Transverse colon (tissue), 4 donors: ENCODE results near the gene CD276. TPM values are rescaled to one million over a fixed set of nuclear protein-coding genes. Genes with fewer than 3 reads are reported as not detected.
"Not testable (repeated sequence)": the region's sequence is repeated elsewhere in the genome, so short reads cannot be mapped to it uniquely, and the experiment has no call there.

Source experiments
- DNase-seq: peaks from one replicate; pipeline ENCODE4 v3.0.0-alpha.2; 2019
- H3K27ac ChIP-seq, 4 donors: fragments of 200-600 bp; sonication (generic); 2 replicates each; pipeline ENCODE4 v1.5.1; 2016 to 2018; ENCODE audit warnings: inconsistent platforms in 4 of 4
- H3K27me3 ChIP-seq: fragments of 200-600 bp; sonication (generic); 2 replicates; pipeline ENCODE4 v1.5.1; 2017; ENCODE audit warnings: inconsistent platforms
- H3K36me3 ChIP-seq, 4 donors: fragments of 200-600 bp; sonication (generic); 2 replicates each; pipeline ENCODE4 v1.5.1; 2017 to 2019; ENCODE audit warnings: inconsistent platforms in 4 of 4
- H3K4me1 ChIP-seq, 4 donors: fragments of 200-600 bp; sonication (generic); 2 replicates each; pipeline ENCODE4 v1.5.1; 2017 to 2020; ENCODE audit warnings: inconsistent platforms in 4 of 4
- H3K4me3 ChIP-seq, 4 donors: fragments of 200-600 bp; sonication (generic); 1 replicate in 1 of 4; 2 replicates in 3 of 4; pipeline versions ENCODE4 v1.5.1 to v1.6.1; 2017 to 2019; ENCODE audit warnings: inconsistent platforms in 4 of 4
- H3K9me3 ChIP-seq, 2 donors: fragments of 200-600 bp; sonication (generic); 2 replicates each; pipeline ENCODE4 v1.5.1; 2017 to 2019; ENCODE audit warnings: inconsistent platforms in 2 of 2
- EP300 ChIP-seq: sonication (generic); formaldehyde crosslinking; IDR thresholded peaks from one replicate; pipeline ENCODE4 v1.6.1; 2017; ENCODE audit warnings: antibody characterized with exemption, low read depth
- POLR2A ChIP-seq: fragments of 450-650 bp; IDR thresholded peaks from one replicate; pipeline ENCODE4 v1.6.1; 2016; ENCODE audit warnings: antibody characterized with exemption, mild to moderate bottlenecking, moderate library complexity
- POLR2AphosphoS5 ChIP-seq, 3 donors: sonication (generic); formaldehyde crosslinking; IDR thresholded peaks; one replicate each; pipeline ENCODE4 v1.6.1; 2016; ENCODE audit warnings: antibody characterized with exemption in 3 of 3
- WGBS, 2 donors: methylation state at CpG; one replicate each; pipeline ENCODE4 v1.1.5; 2018; ENCODE audit warnings: low coverage in 1 of 2; 5-methylcytosine and 5-hydroxymethylcytosine counted together
- in situ Hi-C, 4 donors: fragments of 200-750 bp; cut with MboI; loops; one replicate each; pipeline versions ENCODE4 v1.15.0 to v1.15.1; 2017; ENCODE audit warnings: low sequenced_read_pairs in 3 of 4, low pct_ligation_motif_present in 1 of 4, low pct_unique_long_range_greater_than_20kb in 1 of 4
- intact Hi-C: fragments of 100-400 bp; cut with DNase I; formaldehyde crosslinking; loops from one replicate; pipeline ENCODE4 v1.15.1; 2023; ENCODE audit warnings: low total_unique reads
- total RNA-seq, 4 donors: library from RNA; depleted of rRNA; stranded (reverse); fragments of >200 nt; gene quantifications; one replicate each; pipeline ENCODE4 v1.1.0, GENCODE V29; 2016
- TF ChIP-seq, protein P1 (sequence below), 5 experiments: fragments of 200-600 bp in 3 of 5; fragments of 450-650 bp in 2 of 5; sonication (generic) in 3 of 5; IDR thresholded peaks; 1 replicate in 2 of 5; 2 replicates in 3 of 5; pipeline ENCODE4 v1.5.1; 2016 to 2017; ENCODE audit warnings: antibody characterized with exemption in 5 of 5, inconsistent platforms in 3 of 5, mild to moderate bottlenecking in 2 of 5, moderate library complexity in 1 of 5

CD276 gene
- total RNA-seq, 4 donors from 2014 or later = 26.8 to 110 (median 45.7) TPM

DNA sequence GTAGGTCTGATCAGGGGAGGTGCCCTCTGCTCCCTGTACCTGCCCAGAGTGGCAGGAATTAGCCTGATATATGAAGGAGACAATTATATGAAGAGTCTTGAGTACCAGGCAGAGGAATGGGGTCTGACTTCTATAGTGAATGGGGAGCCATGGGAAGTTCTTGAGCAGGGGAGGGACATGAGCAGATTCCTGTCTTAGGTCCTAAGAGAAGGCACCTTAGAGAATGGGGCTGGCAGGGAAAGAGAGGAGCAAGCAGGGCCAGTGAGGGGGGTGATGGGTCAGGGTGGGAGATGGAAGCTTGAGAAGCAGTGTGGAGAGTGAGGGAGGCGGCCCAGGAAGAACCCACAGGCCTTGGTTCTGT lies 12.4 kb downstream of the CD276 start:
- TF ChIP-seq POLR2A (no peak), EP300 (no peak), POLR2AphosphoS5 (IDR thresholded peaks at IDR 0.05) (no peak)
- TF ChIP-seq, protein P1, sequence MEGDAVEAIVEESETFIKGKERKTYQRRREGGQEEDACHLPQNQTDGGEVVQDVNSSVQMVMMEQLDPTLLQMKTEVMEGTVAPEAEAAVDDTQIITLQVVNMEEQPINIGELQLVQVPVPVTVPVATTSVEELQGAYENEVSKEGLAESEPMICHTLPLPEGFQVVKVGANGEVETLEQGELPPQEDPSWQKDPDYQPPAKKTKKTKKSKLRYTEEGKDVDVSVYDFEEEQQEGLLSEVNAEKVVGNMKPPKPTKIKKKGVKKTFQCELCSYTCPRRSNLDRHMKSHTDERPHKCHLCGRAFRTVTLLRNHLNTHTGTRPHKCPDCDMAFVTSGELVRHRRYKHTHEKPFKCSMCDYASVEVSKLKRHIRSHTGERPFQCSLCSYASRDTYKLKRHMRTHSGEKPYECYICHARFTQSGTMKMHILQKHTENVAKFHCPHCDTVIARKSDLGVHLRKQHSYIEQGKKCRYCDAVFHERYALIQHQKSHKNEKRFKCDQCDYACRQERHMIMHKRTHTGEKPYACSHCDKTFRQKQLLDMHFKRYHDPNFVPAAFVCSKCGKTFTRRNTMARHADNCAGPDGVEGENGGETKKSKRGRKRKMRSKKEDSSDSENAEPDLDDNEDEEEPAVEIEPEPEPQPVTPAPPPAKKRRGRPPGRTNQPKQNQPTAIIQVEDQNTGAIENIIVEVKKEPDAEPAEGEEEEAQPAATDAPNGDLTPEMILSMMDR (IDR thresholded peaks at IDR 0.05) = no peak
- H3K9me3 ChIP-seq = no peaks in the 10 kb centered on the region
- H3K27ac ChIP-seq = peak overlapping the region in 3 of 4 donors; percentile 37 to 48 (median 46)
- DNase-seq = no peak
- in situ Hi-C loops = loop anchor here in 3 of 4 donors (5.0 to 10.0 kb wide), 2 partner anchors 59 to 62 kb away; partner anchors contain the start of gene NPTN (in 1 of the 3)
- H3K4me3 ChIP-seq = no peak overlapping the region
- H3K36me3 ChIP-seq = no peaks in the 10 kb centered on the region
- H3K4me1 ChIP-seq = peaks cover 10 to 36% (median 29%) of the 10 kb centered on the region in 4 donors
- no peaks in the 10 kb centered on the region for H3K27me3 ChIP-seq
- intact Hi-C loops = loop anchor here (10.0 kb wide), 1 partner anchor 132 kb away; no protein-coding TSS in a partner anchor
- WGBS, 2 donors = 40 to 67% methylated on average over 1 of the region's 1 CpG

GRCh38 chr15:73697033-73697467 lies 12.9 kb downstream of the CD276 start:
- intact Hi-C loops (loop anchor here (10.0 kb wide), 1 partner anchor 132 kb away; no protein-coding TSS in a partner anchor), in situ Hi-C loops (loop anchor here in 3 of 4 donors (5.0 to 10.0 kb wide), 2 partner anchors 60 to 62 kb away; partner anchors contain the start of gene NPTN (in 1 of the 3))
- H3K9me3 ChIP-seq = no peaks in the 10 kb centered on the region
- H3K27ac ChIP-seq = peak overlapping the region in 3 of 4 donors; percentile 37 to 48 (median 46)
- H3K4me3 ChIP-seq = no peak overlapping the region
- peak; percentile 72 for DNase-seq
- no peaks in the 10 kb centered on the region for H3K36me3 ChIP-seq
- no peaks in the 10 kb centered on the region for H3K27me3 ChIP-seq
- TF ChIP-seq, protein P1 (IDR thresholded peaks at IDR 0.05) = no peak
- TF ChIP-seq POLR2A = no peak
- TF ChIP-seq POLR2AphosphoS5 (IDR thresholded peaks at IDR 0.05) = peak; percentile 62 to 63 (median 62)
- WGBS, 2 donors = 19 to 24% methylated on average over 3 to 9 of the region's 9 CpGs
- peaks cover 10 to 33% (median 28%) of the 10 kb centered on the region in 4 donors for H3K4me1 ChIP-seq

DNA sequence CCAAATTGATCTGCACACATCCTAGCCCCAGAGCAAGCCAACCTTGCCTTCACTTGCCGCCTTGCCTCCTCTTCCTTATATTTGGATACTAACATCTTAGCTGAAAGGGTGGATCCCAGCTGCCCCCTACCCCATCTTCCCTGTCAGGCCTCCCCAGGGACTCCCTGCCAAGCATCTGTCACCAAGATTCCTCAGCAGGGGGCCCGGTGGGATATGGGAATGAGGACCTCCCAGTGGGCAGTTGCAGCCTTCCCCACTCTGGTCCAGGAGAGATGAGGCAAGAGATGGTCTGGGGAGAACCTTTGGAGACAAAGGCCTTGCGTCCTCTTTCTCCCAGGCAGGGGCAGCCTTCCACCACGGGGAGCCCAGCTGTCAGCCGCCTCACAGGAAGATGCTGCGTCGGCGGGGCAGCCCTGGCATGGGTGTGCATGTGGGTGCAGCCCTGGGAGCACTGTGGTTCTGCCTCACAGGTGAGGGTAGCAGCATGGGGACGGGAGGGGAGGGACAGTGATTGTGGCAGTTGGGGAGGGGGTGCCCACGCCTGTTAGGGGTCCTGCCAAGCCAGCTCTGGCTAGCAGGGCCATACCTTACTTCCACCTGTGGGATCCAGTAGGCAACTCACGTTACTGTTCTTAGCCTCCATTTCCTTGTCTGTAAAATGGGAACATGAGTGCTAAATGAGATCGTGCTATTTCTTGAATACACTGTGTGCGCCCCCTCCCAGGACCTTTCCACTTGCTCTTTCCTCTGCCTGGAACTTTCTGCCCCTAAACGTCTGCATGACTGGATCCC lies 15.3 kb downstream of the CD276 start:
- WGBS, 2 donors = 62 to 78% methylated on average over 3 to 13 of the region's 14 CpGs
- H3K9me3 ChIP-seq = no peaks in the 10 kb centered on the region
- no peak for TF ChIP-seq POLR2AphosphoS5 (IDR thresholded peaks at IDR 0.05)
- no peak for TF ChIP-seq EP300
- TF ChIP-seq, protein P1 (IDR thresholded peaks at IDR 0.05) = no peak
- TF ChIP-seq POLR2A = no peak
- H3K27me3 ChIP-seq = no peaks in the 10 kb centered on the region
- peaks cover 5 to 29% (median 24%) of the 10 kb centered on the region in 4 donors for H3K4me1 ChIP-seq
- no peaks in the 10 kb centered on the region for H3K36me3 ChIP-seq
- H3K27ac ChIP-seq = no peak overlapping the region
- in situ Hi-C loops = loop anchor here in 3 of 4 donors (5.0 to 25.0 kb wide), 3 partner anchors 62 to 137 kb away; partner anchors contain the start of gene NPTN (in 1 of the 3)
- intact Hi-C loops = loop anchor here (10.0 kb wide), 1 partner anchor 135 kb away; no protein-coding TSS in a partner anchor
- DNase-seq = no peak
- no peak overlapping the region for H3K4me3 ChIP-seq

DNA sequence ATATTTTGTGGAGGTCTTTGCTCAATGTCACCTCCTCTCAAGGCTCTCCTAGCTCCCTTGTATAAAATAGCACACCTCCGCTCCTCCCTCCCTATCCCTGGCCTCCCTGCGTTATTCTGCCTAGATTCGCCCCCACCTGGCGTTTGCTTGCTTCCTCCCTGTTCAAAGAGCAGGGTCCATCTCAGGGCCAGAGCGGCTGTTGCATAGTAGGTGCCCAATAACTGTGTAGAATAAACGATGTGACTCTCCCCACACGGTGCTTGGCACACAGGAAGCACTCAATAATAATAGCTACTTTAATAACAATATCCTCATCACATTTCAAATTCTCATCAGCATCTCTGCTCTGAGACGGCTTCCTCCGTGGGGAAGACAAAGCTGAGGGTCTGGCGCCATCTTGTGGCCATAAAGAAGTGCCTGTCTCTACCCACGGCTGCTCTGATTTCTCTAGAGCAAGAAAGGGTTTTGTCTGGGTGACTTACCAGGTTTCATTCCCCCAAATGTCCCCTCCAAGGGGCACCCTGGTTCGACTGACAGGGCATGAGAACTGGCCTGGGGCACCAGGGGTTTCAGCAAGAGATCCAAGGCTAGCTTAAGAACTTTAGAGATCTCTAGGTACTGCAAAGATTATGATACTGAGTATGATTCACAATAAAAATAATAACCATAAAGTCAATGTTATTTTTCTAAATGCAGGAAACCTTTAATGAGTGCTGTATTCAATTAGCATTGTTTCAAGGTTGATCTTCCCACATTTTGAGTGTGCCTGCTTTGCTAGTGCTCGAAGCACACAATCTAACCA lies 16.1 kb downstream of the CD276 start:
- Histone ChIP-seq H3K4me3 (no peak overlapping the region), H3K9me3 (no peaks in the 10 kb centered on the region), H3K4me1 (peaks cover 5 to 22% (median 21%) of the 10 kb centered on the region in 4 donors), H3K27ac (no peak overlapping the region), H3K36me3 (no peaks in the 10 kb centered on the region), H3K27me3 (no peaks in the 10 kb centered on the region)
- DNase-seq = peak; percentile 79
- 23 to 31% methylated on average over 7 to 13 of the region's 13 CpGs for WGBS, 2 donors
- in situ Hi-C loops = loop anchor here in 1 of 4 donors (25.0 kb wide), 1 partner anchor 138 kb away; no protein-coding TSS in a partner anchor
- TF ChIP-seq, protein P1 (IDR thresholded peaks at IDR 0.05) = peak; percentile 90 to 94 (median 93)
- TF ChIP-seq POLR2AphosphoS5 (IDR thresholded peaks at IDR 0.05) = no peak
- intact Hi-C loops = no loop called here

DNA sequence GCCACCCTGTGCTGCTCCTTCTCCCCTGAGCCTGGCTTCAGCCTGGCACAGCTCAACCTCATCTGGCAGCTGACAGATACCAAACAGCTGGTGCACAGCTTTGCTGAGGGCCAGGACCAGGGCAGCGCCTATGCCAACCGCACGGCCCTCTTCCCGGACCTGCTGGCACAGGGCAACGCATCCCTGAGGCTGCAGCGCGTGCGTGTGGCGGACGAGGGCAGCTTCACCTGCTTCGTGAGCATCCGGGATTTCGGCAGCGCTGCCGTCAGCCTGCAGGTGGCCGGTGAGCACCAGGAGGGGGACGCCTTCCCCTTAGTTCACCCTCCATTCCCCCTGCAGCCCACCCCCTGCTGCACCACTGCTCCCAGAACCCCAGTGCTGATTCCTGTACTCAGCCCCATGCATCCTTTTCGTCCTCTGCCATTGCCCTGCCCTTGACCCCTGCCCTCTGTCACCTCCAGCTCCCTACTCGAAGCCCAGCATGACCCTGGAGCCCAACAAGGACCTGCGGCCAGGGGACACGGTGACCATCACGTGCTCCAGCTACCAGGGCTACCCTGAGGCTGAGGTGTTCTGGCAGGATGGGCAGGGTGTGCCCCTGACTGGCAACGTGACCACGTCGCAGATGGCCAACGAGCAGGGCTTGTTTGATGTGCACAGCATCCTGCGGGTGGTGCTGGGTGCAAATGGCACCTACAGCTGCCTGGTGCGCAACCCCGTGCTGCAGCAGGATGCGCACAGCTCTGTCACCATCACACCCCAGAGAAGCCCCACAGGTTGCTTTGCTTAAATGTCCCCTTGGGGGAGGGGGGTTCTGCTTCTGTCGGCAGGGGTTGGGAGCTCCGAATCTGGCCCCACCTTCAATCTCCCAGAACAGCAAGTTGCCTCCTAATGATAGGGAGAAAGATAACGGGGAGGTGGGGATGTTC lies 18.4 kb downstream of the CD276 start:
- H3K27ac ChIP-seq, H3K36me3 ChIP-seq, H3K27me3 ChIP-seq, H3K9me3 ChIP-seq, DNase-seq, H3K4me1 ChIP-seq, intact Hi-C loops, H3K4me3 ChIP-seq: not testable (repeated sequence)
- in situ Hi-C loops = loop anchor here in 1 of 4 donors (25.0 kb wide), 1 partner anchor 140 kb away; no protein-coding TSS in a partner anchor
- WGBS, 2 donors = 60 to 86% methylated on average over 2 to 33 of the region's 33 CpGs
